AG04450 (cell line): Measurements from ENCODE around the gene ARV1. TPM values are rescaled to one million over a fixed set of nuclear protein-coding genes. Genes with fewer than 3 reads are reported as not detected.

Experiments used
- CTCF ChIA-PET: fragments of 300-600, 350-600 bp; formaldehyde crosslinking; extraction: SDS; loops from one replicate; lab custom pipeline; 2022; ENCODE audit warnings: antibody characterized with exemption, inconsistent platforms; lab: Charles Lee
- POLR2A ChIA-PET: fragments of 350-600 bp; formaldehyde crosslinking; extraction: SDS; loops from one replicate; lab custom pipeline; 2021; ENCODE audit warnings: antibody characterized with exemption, inconsistent platforms; lab: Yijun Ruan, JAX
- DNase-seq: peaks from one replicate; pipeline ENCODE4 v3.0.0-alpha.2; 2011; ENCODE audit warnings: low read depth, low spot score
- H3K27ac ChIP-seq: one replicate; pipeline ENCODE4 v1.5.1; 2012; ENCODE audit warnings: low read depth, low read length, control low read depth
- H3K27me3 ChIP-seq: one replicate; pipeline ENCODE4 v1.6.0; 2012; ENCODE audit warnings: low read length; ENCODE audit not compliant: control insufficient read depth, insufficient read depth
- H3K4me3 ChIP-seq: 2 replicates; pipeline ENCODE4 v1.5.1; 2011; ENCODE audit warnings: mild to moderate bottlenecking, low read depth, low read length, control low read depth
- H3K9me3 ChIP-seq: 2 replicates; pipeline ENCODE4 v1.5.1; 2012; ENCODE audit warnings: low read length; ENCODE audit not compliant: control insufficient read depth, insufficient read depth
- polyA plus RNA-seq: library from polyadenylated mRNA; depleted of rRNA; stranded (reverse); fragments of >200 nt; gene quantifications from 2 replicates; pipeline ENCODE4 v1.2.3, GENCODE V29; 2011; rRNA removed
- TF ChIP-seq, protein P1 (sequence below): IDR thresholded peaks from 2 replicates; pipeline ENCODE4 v1.5.1; 2011; ENCODE audit warnings: low read depth, low read length, control low read depth, inconsistent platforms

Gene ARV1
- polyA plus RNA-seq, 1 experiment, result 37.2 TPM

GRCh38 chr1:231049121-231049979 is 70.5 kb downstream of the ARV1 start:
- no peak for DNase-seq
- CTCF ChIA-PET, result no interaction called here
- H3K4me3 ChIP-seq, result no peak overlapping the region
- POLR2A ChIA-PET, result no interaction called here
- no peak overlapping the region for H3K27ac ChIP-seq
- TF ChIP-seq, protein P1, sequence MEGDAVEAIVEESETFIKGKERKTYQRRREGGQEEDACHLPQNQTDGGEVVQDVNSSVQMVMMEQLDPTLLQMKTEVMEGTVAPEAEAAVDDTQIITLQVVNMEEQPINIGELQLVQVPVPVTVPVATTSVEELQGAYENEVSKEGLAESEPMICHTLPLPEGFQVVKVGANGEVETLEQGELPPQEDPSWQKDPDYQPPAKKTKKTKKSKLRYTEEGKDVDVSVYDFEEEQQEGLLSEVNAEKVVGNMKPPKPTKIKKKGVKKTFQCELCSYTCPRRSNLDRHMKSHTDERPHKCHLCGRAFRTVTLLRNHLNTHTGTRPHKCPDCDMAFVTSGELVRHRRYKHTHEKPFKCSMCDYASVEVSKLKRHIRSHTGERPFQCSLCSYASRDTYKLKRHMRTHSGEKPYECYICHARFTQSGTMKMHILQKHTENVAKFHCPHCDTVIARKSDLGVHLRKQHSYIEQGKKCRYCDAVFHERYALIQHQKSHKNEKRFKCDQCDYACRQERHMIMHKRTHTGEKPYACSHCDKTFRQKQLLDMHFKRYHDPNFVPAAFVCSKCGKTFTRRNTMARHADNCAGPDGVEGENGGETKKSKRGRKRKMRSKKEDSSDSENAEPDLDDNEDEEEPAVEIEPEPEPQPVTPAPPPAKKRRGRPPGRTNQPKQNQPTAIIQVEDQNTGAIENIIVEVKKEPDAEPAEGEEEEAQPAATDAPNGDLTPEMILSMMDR, result no peak
- H3K27me3 ChIP-seq, result peaks cover 15% of the 10 kb centered on the region
- H3K9me3 ChIP-seq, result peaks cover 2% of the 10 kb centered on the region; the same call in 1 of the 2 replicates

Other genes starting within 250 kb of the ARV1 start
- gene CAPN9, start 231.7 kb upstream of the ARV1 start, polyA plus RNA-seq, result 0.24 and 0.33 TPM in 2 replicates
- gene C1orf198, start 110.6 kb upstream of the ARV1 start, polyA plus RNA-seq, result 52.7 and 54.4 TPM in 2 replicates
- gene TTC13, start 233 bp upstream of the ARV1 start, polyA plus RNA-seq, result 8.1 and 10.6 TPM in 2 replicates
- 11.0 and 13.8 TPM in 2 replicates for gene FAM89A, start 61.2 kb downstream of the ARV1 start, polyA plus RNA-seq
- not detected in 2 replicates for gene TRIM67, start 183.0 kb downstream of the ARV1 start, polyA plus RNA-seq